ENCODE data around the gene PPP4R1. TPM values are rescaled to one million over a fixed set of nuclear protein-coding genes. Genes with fewer than 3 reads are reported as not detected.

Gene PPP4R1
- total RNA-seq, 2 donors from 2014 or later, result 52.5 to 77.5 TPM

GRCh38 chr18:9508446-9509025 is 105.8 kb downstream of the PPP4R1 start:
- no peak overlapping the region for H3K27ac ChIP-seq
- no peak overlapping the region for H3K4me3 ChIP-seq
- intact Hi-C loops (cut with DNase I), result no loop called here
- no peaks in the 10 kb centered on the region for H3K27me3 ChIP-seq
- TF ChIP-seq, protein P1, sequence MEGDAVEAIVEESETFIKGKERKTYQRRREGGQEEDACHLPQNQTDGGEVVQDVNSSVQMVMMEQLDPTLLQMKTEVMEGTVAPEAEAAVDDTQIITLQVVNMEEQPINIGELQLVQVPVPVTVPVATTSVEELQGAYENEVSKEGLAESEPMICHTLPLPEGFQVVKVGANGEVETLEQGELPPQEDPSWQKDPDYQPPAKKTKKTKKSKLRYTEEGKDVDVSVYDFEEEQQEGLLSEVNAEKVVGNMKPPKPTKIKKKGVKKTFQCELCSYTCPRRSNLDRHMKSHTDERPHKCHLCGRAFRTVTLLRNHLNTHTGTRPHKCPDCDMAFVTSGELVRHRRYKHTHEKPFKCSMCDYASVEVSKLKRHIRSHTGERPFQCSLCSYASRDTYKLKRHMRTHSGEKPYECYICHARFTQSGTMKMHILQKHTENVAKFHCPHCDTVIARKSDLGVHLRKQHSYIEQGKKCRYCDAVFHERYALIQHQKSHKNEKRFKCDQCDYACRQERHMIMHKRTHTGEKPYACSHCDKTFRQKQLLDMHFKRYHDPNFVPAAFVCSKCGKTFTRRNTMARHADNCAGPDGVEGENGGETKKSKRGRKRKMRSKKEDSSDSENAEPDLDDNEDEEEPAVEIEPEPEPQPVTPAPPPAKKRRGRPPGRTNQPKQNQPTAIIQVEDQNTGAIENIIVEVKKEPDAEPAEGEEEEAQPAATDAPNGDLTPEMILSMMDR (IDR thresholded peaks at IDR 0.05), result no peak
- H3K9me3 ChIP-seq, result no peaks in the 10 kb centered on the region
- no peaks in the 10 kb centered on the region for H3K36me3 ChIP-seq
- H3K4me1 ChIP-seq, result no peaks in the 10 kb centered on the region
- no peak overlapping the region for H3K9ac ChIP-seq (ENCODE audit: low read depth in 2 of 2, low read length in 2 of 2)
- DNase-seq, result no peak

DNA sequence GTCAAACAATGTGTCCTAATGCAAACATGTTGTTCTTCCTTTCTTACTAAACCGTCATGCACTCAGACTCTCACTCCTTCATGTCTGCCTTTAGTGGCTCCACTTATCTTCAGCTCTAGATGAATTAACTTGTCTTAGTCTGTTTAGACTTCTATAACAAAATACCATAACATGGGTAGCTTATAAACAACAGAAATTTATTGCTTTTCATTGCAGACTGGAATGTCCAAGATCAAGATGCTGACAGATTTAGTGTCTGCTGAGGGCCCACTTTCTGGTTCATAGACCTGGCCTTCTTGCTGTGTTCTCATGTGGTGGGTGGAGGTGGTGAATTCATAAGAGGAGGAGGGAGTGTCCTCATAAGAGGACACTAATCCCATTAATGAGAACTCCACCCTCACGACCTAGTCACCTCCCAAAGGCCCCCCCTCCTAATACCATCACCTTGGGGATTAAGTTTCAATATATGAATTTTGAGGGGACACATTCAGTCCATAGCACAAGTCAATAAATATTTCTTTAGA is 106.7 kb downstream of the PPP4R1 start:
- Histone ChIP-seq H3K9me3 (no peaks in the 10 kb centered on the region), H3K27ac (no peak overlapping the region), H3K9ac (ENCODE audit: low read depth in 2 of 2, low read length in 2 of 2) (no peak overlapping the region), H3K4me3 (no peak overlapping the region), H3K4me1 (no peaks in the 10 kb centered on the region), H3K27me3 (no peaks in the 10 kb centered on the region), H3K36me3 (no peaks in the 10 kb centered on the region)
- TF ChIP-seq, protein P1 (IDR thresholded peaks at IDR 0.05), result no peak
- intact Hi-C loops (cut with DNase I), result no loop called here
- no peak for DNase-seq

DNA sequence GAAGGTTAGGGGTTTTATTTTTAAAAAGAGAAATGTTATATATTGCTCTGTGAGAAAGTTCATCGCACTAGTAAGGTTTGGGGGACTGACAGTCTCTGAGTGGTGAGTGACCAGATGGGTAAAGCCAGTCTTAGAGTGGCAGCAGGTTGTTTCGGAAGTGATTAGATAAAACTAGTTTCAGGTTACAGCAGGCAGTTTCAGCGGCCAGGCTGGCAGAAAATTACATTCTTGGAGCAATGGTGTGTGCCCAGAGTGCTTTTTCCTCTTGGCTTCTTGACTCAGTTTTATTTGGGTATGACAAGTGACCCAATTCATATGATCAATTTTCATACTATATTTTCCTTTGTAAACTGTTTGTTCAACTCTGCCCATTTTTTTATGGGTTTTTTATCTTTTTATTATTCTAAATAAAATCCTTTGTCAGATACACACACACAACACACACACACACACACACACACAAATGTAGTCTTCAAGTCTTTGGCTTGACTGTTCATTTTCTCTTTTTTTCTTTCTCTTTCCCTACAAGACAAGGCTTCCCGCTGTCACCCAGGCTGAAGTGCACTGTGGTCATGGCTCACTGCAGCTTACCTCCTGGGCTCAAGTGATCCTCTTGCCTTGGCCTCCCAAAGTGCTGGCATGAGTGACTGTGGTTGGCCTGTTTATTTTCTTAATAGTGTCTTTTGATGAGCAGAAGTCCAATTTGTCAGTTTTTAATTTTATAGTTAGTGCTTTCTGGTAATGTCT is 108.1 kb downstream of the PPP4R1 start:
- peak; percentile 25 for DNase-seq
- no peaks in the 10 kb centered on the region for H3K27me3 ChIP-seq
- no peaks in the 10 kb centered on the region for H3K4me1 ChIP-seq
- no peaks in the 10 kb centered on the region for H3K36me3 ChIP-seq
- H3K9me3 ChIP-seq, result no peaks in the 10 kb centered on the region
- TF ChIP-seq, protein P1 (IDR thresholded peaks at IDR 0.05), result no peak
- no peak overlapping the region for H3K9ac ChIP-seq (ENCODE audit: low read depth in 2 of 2, low read length in 2 of 2)
- H3K27ac ChIP-seq, result no peak overlapping the region
- H3K4me3 ChIP-seq, result no peak overlapping the region
- intact Hi-C loops (cut with DNase I), result no loop called here

Other genes with a start within 250 kb of the PPP4R1 start
- 10 to 100 TPM; 59.1 to 64.9 TPM for gene RALBP1, start 139.0 kb downstream of the PPP4R1 start, total RNA-seq
- 10 to 100 TPM in 1 of 2 donors, 1 to 10 TPM in 1; 4.7 to 16.0 TPM for gene RAB31, start 93.7 kb upstream of the PPP4R1 start, total RNA-seq

Data from colonic mucosa (tissue), 4 donors.